Measurements from ENCODE around the gene CPNE5. TPM values are rescaled to one million over a fixed set of nuclear protein-coding genes. Genes with fewer than 3 reads are reported as not detected.

Gene CPNE5
- total and polyA plus RNA-seq, 2 of the 4 experiments (the other 2 are of a cell fraction), result 0.07 TPM; not detected in 1

DNA sequence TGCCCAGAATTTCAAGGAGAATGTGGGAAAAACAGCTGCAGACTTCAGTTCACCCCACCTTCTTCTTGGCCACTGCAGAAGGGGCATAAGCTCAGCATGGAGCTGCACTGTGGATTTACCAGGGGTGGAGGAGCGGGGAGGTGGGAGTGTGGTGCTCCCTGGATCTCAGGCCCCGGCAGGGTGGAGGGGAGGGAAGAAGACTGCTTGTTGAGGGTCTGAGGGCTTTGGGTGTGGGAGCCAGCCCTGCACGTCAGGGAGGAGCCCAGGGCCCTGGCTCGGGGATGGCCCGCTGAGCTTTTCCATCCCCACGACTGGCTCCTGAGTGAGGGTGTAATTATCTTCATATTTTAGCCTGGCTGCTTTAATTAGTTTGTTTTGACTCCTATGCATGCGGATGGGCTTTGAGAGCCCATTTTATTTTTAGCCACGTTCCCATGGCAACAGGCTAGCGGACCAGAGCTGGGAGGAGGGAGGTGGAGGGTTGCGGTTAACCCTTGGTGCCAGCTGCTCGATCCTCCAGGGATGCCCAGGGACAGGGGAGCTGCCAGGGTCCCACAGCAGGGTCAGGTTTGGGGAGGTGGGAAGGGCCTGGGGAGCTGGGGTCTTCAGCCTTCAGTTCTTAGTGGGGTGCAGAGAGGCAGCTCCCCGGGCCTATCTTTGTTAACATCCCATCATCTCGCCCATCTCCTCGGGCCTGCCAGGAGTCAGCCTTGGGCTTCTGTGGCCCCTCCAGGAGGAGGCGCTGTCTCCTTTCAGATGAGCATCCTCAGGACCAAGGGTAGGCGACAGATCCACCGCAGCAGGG is 73.4 kb downstream of the CPNE5 start:
- Histone ChIP-seq H3K18ac (ENCODE audit: low read depth, low read length) (no peak overlapping the region), H3K27ac (ENCODE audit: insufficient read depth, low read length) (no peak overlapping the region), H3K36me3 (ENCODE audit: control insufficient read depth, insufficient read depth, low read length) (no peaks in the 10 kb centered on the region), H3K4me1 (ENCODE audit: control insufficient read depth, insufficient read depth, low read length) (peaks cover 11% of the 10 kb centered on the region), H3K4me3 (ENCODE audit: insufficient read depth, low read depth, low read length) (no peak overlapping the region), H3K4me2 (ENCODE audit: low read depth, low read length) (no peak overlapping the region), H3K9ac (ENCODE audit: low read depth, low read length) (no peak overlapping the region), H2BK120ac (ENCODE audit: low read depth, low read length) (no peak overlapping the region), H4K5ac (ENCODE audit: low read depth, low read length) (no peak overlapping the region), H4K8ac (ENCODE audit: low read depth in 2 of 2, low read length in 2 of 2) (no peak overlapping the region), H3K9me1 (ENCODE audit: insufficient read depth, low read length) (peaks cover 16% of the 10 kb centered on the region), H3K4ac (ENCODE audit: low read depth, low read length) (no peak overlapping the region), H2BK20ac (ENCODE audit: low read depth, low read length) (no peak overlapping the region), H3K56ac (ENCODE audit: extremely low read depth, insufficient read depth, low read length) (no peak overlapping the region), H3K23ac (ENCODE audit: low read depth, low read length) (no peak overlapping the region), H2BK15ac (ENCODE audit: low read depth, low read length) (no peak overlapping the region), H2AK5ac (ENCODE audit: low read depth, low read length) (no peak overlapping the region), H3K9me3 (ENCODE audit: control insufficient read depth, insufficient read depth, low read length) (no peaks in the 10 kb centered on the region), H2AK9ac (replicated peaks; ENCODE audit: low read depth, low read length, poor library complexity) (peak overlapping the region; percentile 58), H2AFZ (replicated peaks; ENCODE audit: low read length, poor library complexity) (peak overlapping the region; percentile 67), H3K14ac (replicated peaks; ENCODE audit: low read depth, low read length) (no peak overlapping the region), H4K91ac (ENCODE audit: insufficient read depth, low read depth, low read length) (no peak overlapping the region), H3K27me3 (ENCODE audit: control insufficient read depth, insufficient read depth, low read length) (peaks cover 13% of the 10 kb centered on the region), H4K20me1 (ENCODE audit: insufficient read depth, low read length) (no peaks in the 10 kb centered on the region), H3K79me1 (ENCODE audit: low read depth in 1 of 2, low read length in 2 of 2) (no peaks in the 10 kb centered on the region), H2BK5ac (ENCODE audit: low read depth, low read length, poor library complexity, severe bottlenecking) (no peak overlapping the region)
- in situ Hi-C loops (cut with MboI; ENCODE audit: low sequenced_read_pairs), result loop anchor here (5.0 kb wide), 2 partner anchors 247 to 447 kb away; no protein-coding TSS in a partner anchor
- no TSS peak for BruUV-seq (replicated peaks)
- DNase-seq (peak; percentile 76), ATAC-seq (ENCODE audit: low read depth) (peak; percentile 95)
- intact Hi-C loops (cut with micrococcal nuclease), result loop anchor here (1.0 to 5.0 kb wide), 6 partner anchors 87 to 447 kb away; partner anchors contain the start of genes C6orf89 and PPIL1
- ChIA-PET CTCF (interaction anchor here (0.5 to 2.3 kb wide), 12 partner anchors 16 to 444 kb away, joined by 3 to 28 read pairs (median 4); partner anchors contain the start of gene PPIL1), POLR2A (ENCODE audit: unreplicated experiment) (no interaction called here)
- WGBS, 2 experiments (ENCODE audit: extremely low coverage in 2 of 2, insufficient read length in 1 of 2), result 47% methylated on average over 2 of the region's 17 CpGs; no CpG with 5 or more reads in 1 of the 2 experiments
- dilution Hi-C loops (cut with HindIII; ENCODE audit: low sequenced_read_pairs, unreplicated experiment), result no loop called here
- TF ChIP-seq CEBPB (IDR thresholded peaks at IDR 0.05; ENCODE audit: low read depth, low read length) (no peak), POLR2A (IDR thresholded peaks at IDR 0.05; ENCODE audit: low read depth, low read length) (0 out of 2 replicates have a peak, but pooled peaks have one; percentile 32), RFX5 (IDR thresholded peaks at IDR 0.05; ENCODE audit: low read depth, low read length) (no peak), NFE2L2 (IDR thresholded peaks at IDR 0.05; ENCODE audit: low read depth, low read length) (no peak), BHLHE40 (IDR thresholded peaks at IDR 0.05; ENCODE audit: low read depth, low read length) (no peak), MAZ (IDR thresholded peaks at IDR 0.05; ENCODE audit: borderline replicate concordance, low read depth, low read length) (peak; percentile 44; the same call in 1 of the 2 replicates), RAD21 (IDR thresholded peaks at IDR 0.05; ENCODE audit: low read length) (peak; percentile 98), CHD1 (IDR thresholded peaks at IDR 0.05; ENCODE audit: low read depth, low read length) (no peak), MXI1 (IDR thresholded peaks at IDR 0.05; ENCODE audit: borderline replicate concordance, low read depth, low read length) (no peak), FOS (IDR thresholded peaks at IDR 0.05; ENCODE audit: low read depth, low read length) (no peak), SMC3 (IDR thresholded peaks at IDR 0.05; ENCODE audit: low read depth, low read length) (peak; percentile 97)
- TF ChIP-seq, protein P1, sequence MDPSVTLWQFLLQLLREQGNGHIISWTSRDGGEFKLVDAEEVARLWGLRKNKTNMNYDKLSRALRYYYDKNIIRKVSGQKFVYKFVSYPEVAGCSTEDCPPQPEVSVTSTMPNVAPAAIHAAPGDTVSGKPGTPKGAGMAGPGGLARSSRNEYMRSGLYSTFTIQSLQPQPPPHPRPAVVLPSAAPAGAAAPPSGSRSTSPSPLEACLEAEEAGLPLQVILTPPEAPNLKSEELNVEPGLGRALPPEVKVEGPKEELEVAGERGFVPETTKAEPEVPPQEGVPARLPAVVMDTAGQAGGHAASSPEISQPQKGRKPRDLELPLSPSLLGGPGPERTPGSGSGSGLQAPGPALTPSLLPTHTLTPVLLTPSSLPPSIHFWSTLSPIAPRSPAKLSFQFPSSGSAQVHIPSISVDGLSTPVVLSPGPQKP (IDR thresholded peaks at IDR 0.05; ENCODE audit: borderline replicate concordance, low read depth, low read length), result no peak
- TF ChIP-seq, protein P2, sequence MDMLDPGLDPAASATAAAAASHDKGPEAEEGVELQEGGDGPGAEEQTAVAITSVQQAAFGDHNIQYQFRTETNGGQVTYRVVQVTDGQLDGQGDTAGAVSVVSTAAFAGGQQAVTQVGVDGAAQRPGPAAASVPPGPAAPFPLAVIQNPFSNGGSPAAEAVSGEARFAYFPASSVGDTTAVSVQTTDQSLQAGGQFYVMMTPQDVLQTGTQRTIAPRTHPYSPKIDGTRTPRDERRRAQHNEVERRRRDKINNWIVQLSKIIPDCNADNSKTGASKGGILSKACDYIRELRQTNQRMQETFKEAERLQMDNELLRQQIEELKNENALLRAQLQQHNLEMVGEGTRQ (IDR thresholded peaks at IDR 0.05; ENCODE audit: low read depth, low read length), result no peak
- TF ChIP-seq, protein P3, sequence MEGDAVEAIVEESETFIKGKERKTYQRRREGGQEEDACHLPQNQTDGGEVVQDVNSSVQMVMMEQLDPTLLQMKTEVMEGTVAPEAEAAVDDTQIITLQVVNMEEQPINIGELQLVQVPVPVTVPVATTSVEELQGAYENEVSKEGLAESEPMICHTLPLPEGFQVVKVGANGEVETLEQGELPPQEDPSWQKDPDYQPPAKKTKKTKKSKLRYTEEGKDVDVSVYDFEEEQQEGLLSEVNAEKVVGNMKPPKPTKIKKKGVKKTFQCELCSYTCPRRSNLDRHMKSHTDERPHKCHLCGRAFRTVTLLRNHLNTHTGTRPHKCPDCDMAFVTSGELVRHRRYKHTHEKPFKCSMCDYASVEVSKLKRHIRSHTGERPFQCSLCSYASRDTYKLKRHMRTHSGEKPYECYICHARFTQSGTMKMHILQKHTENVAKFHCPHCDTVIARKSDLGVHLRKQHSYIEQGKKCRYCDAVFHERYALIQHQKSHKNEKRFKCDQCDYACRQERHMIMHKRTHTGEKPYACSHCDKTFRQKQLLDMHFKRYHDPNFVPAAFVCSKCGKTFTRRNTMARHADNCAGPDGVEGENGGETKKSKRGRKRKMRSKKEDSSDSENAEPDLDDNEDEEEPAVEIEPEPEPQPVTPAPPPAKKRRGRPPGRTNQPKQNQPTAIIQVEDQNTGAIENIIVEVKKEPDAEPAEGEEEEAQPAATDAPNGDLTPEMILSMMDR (conservative IDR thresholded peaks at IDR 0.05; ENCODE audit: low read depth, low read length), result peak; percentile 98
